Measurements from ENCODE around the gene VPS37B.

VPS37B gene

DNA sequence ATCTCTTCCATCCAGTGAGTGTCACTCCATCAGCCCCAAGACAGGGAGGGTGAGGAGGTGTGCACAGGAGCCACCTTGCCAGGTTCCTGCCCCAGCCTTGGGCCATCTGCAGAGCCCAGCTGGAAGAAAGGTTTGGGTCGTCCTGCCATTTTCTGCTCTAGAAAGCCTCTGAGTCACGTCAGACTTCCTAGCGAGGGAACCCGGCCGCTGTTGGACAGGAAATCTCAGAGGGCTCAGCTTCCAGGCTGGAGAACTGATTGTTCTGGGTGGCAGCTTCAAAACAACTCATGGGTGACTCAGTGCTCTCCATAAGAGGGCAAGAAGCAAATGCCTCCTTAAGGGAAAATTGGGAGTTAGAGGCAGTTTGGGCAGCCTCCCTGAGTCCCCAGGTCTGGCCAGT is 44.1 kb downstream of the VPS37B start:
- POLR2A ChIA-PET, result no interaction called here
- Histone ChIP-seq H3K9me3 (ENCODE audit: control insufficient read depth, insufficient read depth, low read depth, low read length) (no peaks in the 10 kb centered on the region), H3K27ac (ENCODE audit: extremely low read depth, low read depth, low read length) (no peak overlapping the region), H3K4me1 (ENCODE audit: control insufficient read depth, insufficient read depth, low read length) (no peaks in the 10 kb centered on the region), H3K4me3 (ENCODE audit: low read depth, low read length) (no peak overlapping the region), H3K36me3 (ENCODE audit: control insufficient read depth in 2 of 2, insufficient read depth in 1 of 2, low read length in 2 of 2) (peaks cover 0 to 26% of the 10 kb centered on the region in 2 experiments; a peak in 1 of 3 replicates)
- CTCF ChIA-PET, result interaction anchor here (1.4 kb wide), 1 partner anchor 9 kb away, joined by 4 read pairs; no protein-coding TSS in a partner anchor
- TF ChIP-seq ZNF335 (tag by site-specific recombination; conservative IDR thresholded peaks at IDR 0.05) (no peak), ZNF639 (tag by site-specific recombination; IDR thresholded peaks at IDR 0.05) (no peak), ZNF416 (tag by site-specific recombination; IDR thresholded peaks at IDR 0.05) (no peak), ZNF621 (tag by site-specific recombination; IDR thresholded peaks at IDR 0.05) (no peak), YY2 (tag by site-specific recombination; IDR thresholded peaks at IDR 0.05) (no peak), ZNF473 (tag by site-specific recombination; IDR thresholded peaks at IDR 0.05) (no peak), ZBTB1 (tag by site-specific recombination; IDR thresholded peaks at IDR 0.05) (no peak), EGR2 (tag by site-specific recombination; IDR thresholded peaks at IDR 0.05; ENCODE audit: low read depth) (no peak), ZBTB20 (tag by site-specific recombination; IDR thresholded peaks at IDR 0.05) (no peak), KLF1 (tag by site-specific recombination; IDR thresholded peaks at IDR 0.05) (no peak), ZNF354C (tag by site-specific recombination; IDR thresholded peaks at IDR 0.05; ENCODE audit: borderline replicate concordance, low read depth) (no peak)

DNA sequence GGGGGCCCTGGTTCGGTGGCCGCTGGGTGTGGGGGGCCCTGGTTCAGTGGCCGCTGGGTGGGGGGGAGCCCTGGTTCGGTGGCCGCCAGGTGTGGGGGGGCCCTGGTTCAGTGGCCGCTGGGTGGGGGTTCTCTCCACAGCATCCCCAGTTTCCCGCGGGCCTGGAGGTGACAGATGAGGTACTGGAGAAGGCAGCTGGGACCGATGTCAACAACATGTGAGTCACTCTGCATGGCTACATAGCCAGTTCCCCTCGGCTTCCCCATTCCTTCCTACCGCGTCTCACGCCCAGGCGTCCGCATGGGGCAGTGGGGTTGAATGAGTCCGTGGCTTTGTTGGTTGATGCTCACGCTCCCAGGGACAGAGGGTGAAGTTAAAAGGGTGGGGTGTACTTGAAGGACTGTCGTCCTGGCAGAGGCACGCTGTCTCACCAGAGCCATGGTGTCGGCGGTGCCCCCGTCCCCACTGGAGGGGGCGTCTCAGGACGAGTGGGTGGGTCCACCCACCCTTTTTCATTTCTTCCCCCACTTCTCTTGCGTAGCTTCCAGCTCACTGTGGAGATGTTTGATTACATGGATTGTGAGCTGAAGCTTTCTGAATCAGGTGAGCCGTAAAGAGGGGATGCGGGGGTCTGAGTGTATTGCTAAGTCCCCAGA is 45.1 kb downstream of the VPS37B start:
- peaks cover 0 to 18% of the 10 kb centered on the region in 2 experiments; a peak in 1 of 3 replicates for H3K36me3 ChIP-seq (ENCODE audit: control insufficient read depth in 2 of 2, insufficient read depth in 1 of 2, low read length in 2 of 2)
- no peak overlapping the region for H3K27ac ChIP-seq (ENCODE audit: extremely low read depth, low read depth, low read length)
- no peak overlapping the region for H3K4me3 ChIP-seq (ENCODE audit: low read depth, low read length)
- POLR2A ChIA-PET, result no interaction called here
- CTCF ChIA-PET, result interaction anchor here (1.4 kb wide), 1 partner anchor 10 kb away, joined by 4 read pairs; no protein-coding TSS in a partner anchor
- H3K4me1 ChIP-seq (ENCODE audit: control insufficient read depth, insufficient read depth, low read length), result no peaks in the 10 kb centered on the region
- H3K9me3 ChIP-seq (ENCODE audit: control insufficient read depth, insufficient read depth, low read depth, low read length), result no peaks in the 10 kb centered on the region
- TF ChIP-seq ZNF146 (tag by site-specific recombination; IDR thresholded peaks at IDR 0.05) (no peak), KLF1 (tag by site-specific recombination; IDR thresholded peaks at IDR 0.05) (no peak), ZFHX2 (tag by site-specific recombination; conservative IDR thresholded peaks at IDR 0.05) (peak; percentile 66), EGR2 (tag by site-specific recombination; IDR thresholded peaks at IDR 0.05; ENCODE audit: low read depth) (peak; percentile 82)

DNA sequence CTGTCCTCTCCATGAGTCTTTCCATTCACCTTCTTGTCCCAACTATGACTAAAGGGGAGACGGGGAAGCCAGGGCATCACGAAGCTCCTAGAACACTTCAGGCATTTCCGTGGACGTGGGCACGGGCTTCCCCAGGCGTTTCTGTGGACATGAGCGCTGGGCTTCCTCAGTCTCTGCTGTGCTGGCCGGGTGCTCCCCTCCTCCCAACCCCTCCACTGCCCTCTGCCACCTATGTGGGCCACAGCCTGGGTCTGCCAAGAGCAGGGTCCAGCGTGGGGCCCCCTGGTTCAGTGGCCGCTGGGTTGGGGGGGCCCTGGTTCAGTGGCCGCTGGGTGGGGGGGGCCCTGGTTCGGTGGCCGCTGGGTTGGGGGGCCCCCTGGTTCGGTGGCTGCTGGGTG is 45.9 kb downstream of the VPS37B start:
- CTCF ChIA-PET, result interaction anchor here (0.6 to 1.1 kb wide), 2 partner anchors 9 to 53 kb away, joined by 3 to 5 read pairs; no protein-coding TSS in a partner anchor

DNA sequence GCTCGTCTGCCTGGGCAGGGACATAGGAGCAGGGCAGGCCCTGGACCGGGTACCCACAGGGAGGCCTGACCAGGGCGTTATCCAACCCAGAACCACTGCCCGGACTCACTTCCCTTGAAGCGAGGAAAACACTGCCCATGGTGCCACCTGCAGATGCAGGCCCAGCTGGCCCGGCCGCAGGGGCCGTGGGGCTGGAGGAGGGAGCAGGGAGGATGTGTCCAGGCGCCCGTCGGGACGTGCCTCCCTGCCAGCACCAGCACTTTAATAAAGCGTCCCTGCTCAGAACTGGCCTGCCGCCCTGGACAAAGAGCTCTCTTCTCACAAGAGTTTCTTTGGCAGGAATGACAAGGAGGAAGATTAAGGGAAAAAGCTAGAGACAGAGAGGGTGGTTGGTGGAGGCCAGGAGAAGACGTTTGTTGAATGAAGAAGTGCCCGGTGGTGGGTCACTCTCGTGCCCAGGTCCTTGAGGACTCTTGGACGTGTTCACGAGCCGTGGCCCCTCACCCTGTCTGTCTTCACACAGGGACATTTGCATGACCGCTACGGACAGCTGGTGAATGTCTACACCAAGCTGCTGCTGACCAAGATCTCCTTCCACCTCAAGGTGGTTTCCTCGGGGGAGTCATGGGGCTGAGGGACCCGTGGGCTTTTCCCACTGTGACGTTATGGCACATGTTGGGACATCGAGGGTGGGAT is 46.4 kb downstream of the VPS37B start:
- CTCF ChIA-PET, result interaction anchor here (0.6 to 1.1 kb wide), 2 partner anchors 10 to 52 kb away, joined by 3 to 5 read pairs; no protein-coding TSS in a partner anchor
- Histone ChIP-seq H3K4me3 (ENCODE audit: low read depth, low read length) (no peak overlapping the region), H3K27ac (ENCODE audit: extremely low read depth, low read depth, low read length) (no peak overlapping the region), H3K9me3 (ENCODE audit: control insufficient read depth, insufficient read depth, low read depth, low read length) (no peaks in the 10 kb centered on the region), H3K36me3 (ENCODE audit: control insufficient read depth in 2 of 2, insufficient read depth in 1 of 2, low read length in 2 of 2) (peaks cover 0 to 15% of the 10 kb centered on the region in 2 experiments; a peak in 1 of 3 replicates), H3K4me1 (ENCODE audit: control insufficient read depth, insufficient read depth, low read length) (no peaks in the 10 kb centered on the region)
- POLR2A ChIA-PET, result no interaction called here
- TF ChIP-seq ZNF19 (tag by site-specific recombination; IDR thresholded peaks at IDR 0.05; ENCODE audit: low read depth) (no peak), ZNF324 (tag by site-specific recombination; IDR thresholded peaks at IDR 0.05) (no peak), SP2 (tag by site-specific recombination; IDR thresholded peaks at IDR 0.05) (no peak)

More for the DNA sequence above, 45.9 kb downstream of the VPS37B start:
- POLR2A ChIA-PET, result no interaction called here
- no peaks in the 10 kb centered on the region for H3K9me3 ChIP-seq (ENCODE audit: control insufficient read depth, insufficient read depth, low read depth, low read length)
- H3K4me1 ChIP-seq (ENCODE audit: control insufficient read depth, insufficient read depth, low read length), result no peaks in the 10 kb centered on the region
- no peak overlapping the region for H3K27ac ChIP-seq (ENCODE audit: extremely low read depth, low read depth, low read length)
- TF ChIP-seq SP2 (tag by site-specific recombination; IDR thresholded peaks at IDR 0.05), result no peak
- TF ChIP-seq ZNF776 (tag by site-specific recombination; IDR thresholded peaks at IDR 0.05; ENCODE audit: borderline replicate concordance), result no peak
- peaks cover 0 to 18% of the 10 kb centered on the region in 2 experiments; a peak in 1 of 3 replicates for H3K36me3 ChIP-seq (ENCODE audit: control insufficient read depth in 2 of 2, insufficient read depth in 1 of 2, low read length in 2 of 2)
- H3K4me3 ChIP-seq (ENCODE audit: low read depth, low read length), result no peak overlapping the region

Data from HEK293 (cell line).